HepG2 (cell line): ENCODE data around the gene SMG7. TPM values are rescaled to one million over a fixed set of nuclear protein-coding genes. Genes with fewer than 3 reads are reported as not detected.
A peak's percentile ranks its signal among the peaks of the same experiment; 100 is the strongest.

Experiments
- ATAC-seq: fragments of 200-7000 bp; cut with Tn5 transposase; 3 replicates; pipeline ENCODE4 v1.9.1; 2020; ENCODE audit warnings: mild to moderate bottlenecking, moderate library complexity
- BruUV-seq: library from RNA; stranded (reverse); fragments of 400-500 nt; replicated peaks from 2 replicates; lab custom pipeline; 2021; lab: Mats Ljungman, UMichigan
- CTCF ChIA-PET: fragments of 300-600 bp; formaldehyde crosslinking; extraction: SDS; loops from one replicate; lab custom pipeline; 2021; ENCODE audit warnings: low total read pairs, inconsistent platforms, low intra/inter-chr PET ratio; lab: Yijun Ruan, JAX
- POLR2A ChIA-PET: fragments of 350-600 bp; sonication (Branson Sonifier 250); formaldehyde crosslinking; loops from one replicate; lab custom pipeline; 2020; ENCODE audit warnings: antibody characterized with exemption, inconsistent platforms; lab: Yijun Ruan, JAX
- DNase-seq: peaks from one replicate; pipeline ENCODE4 v3.0.0-alpha.2; 2015; ENCODE audit warnings: low spot score
- FAIRE-seq: peaks from 3 replicates; lab custom pipeline; 2011; peaks lifted over from hg19 to GRCh38; lab: Jason Lieb, UNC
- H2AFZ ChIP-seq: one replicate; pipeline ENCODE4 v1.6.1; 2011; ENCODE audit warnings: low read length, inconsistent platforms
- H3K27ac ChIP-seq: fragments of 300-600 bp; 3 replicates; pipeline ENCODE4 v1.8.0; 2011; ENCODE audit warnings: mixed run types, mild to moderate bottlenecking, mixed read lengths, low read length, inconsistent platforms; ENCODE audit not compliant: insufficient read depth; ENCODE audit errors: extremely low read length
- H3K27me3 ChIP-seq, 2 experiments: fragments of 200-600 bp in 1 of 2; 2 replicates in 1 of 2; 3 replicates in 1 of 2; pipeline versions ENCODE4 v1.6.0 to v1.8.0; 2011; ENCODE audit warnings: low read length in 2 of 2, mild to moderate bottlenecking in 2 of 2, moderate library complexity in 2 of 2, inconsistent platforms in 1 of 2; ENCODE audit not compliant: insufficient read depth in 2 of 2, control insufficient read depth in 1 of 2
- H3K36me3 ChIP-seq, 2 experiments: fragments of 200-600 bp in 1 of 2; replicated peaks in 1 of 2; 2 replicates in 1 of 2; 3 replicates in 1 of 2; pipeline versions ENCODE4 v1.5.1 to v1.8.0; 2011; ENCODE audit warnings: low read length in 2 of 2, inconsistent platforms in 1 of 2; ENCODE audit not compliant: insufficient read depth in 2 of 2, control insufficient read depth in 1 of 2
- H3K4me1 ChIP-seq: 2 replicates; pipeline ENCODE4 v1.5.1; 2012; ENCODE audit warnings: low read length, inconsistent platforms; ENCODE audit not compliant: insufficient read depth
- H3K4me2 ChIP-seq: 2 replicates; pipeline ENCODE4 v1.6.0; 2011; ENCODE audit warnings: low read depth, low read length, inconsistent platforms
- H3K4me3 ChIP-seq, 3 experiments: fragments of 200-600 bp in 1 of 3; sonication (generic), shearing (Covaris generic) in 1 of 3; replicated peaks in 1 of 3; 2 replicates each; pipeline ENCODE4 v1.5.1; 2011 to 2016; ENCODE audit warnings: low read length in 3 of 3, inconsistent platforms in 2 of 3, low read depth in 2 of 3, mild to moderate bottlenecking in 2 of 3, control low read depth in 1 of 3, mixed read lengths in 1 of 3; ENCODE audit not compliant: insufficient read depth in 1 of 3
- H3K79me2 ChIP-seq: one replicate; pipeline ENCODE4 v1.6.1; 2011; ENCODE audit warnings: low read length, inconsistent platforms; ENCODE audit not compliant: insufficient read depth
- H3K9ac ChIP-seq: 2 replicates; pipeline ENCODE4 v1.6.0; 2011; ENCODE audit warnings: mild to moderate bottlenecking, low read depth, low read length, inconsistent platforms; ENCODE audit not compliant: insufficient read depth
- H3K9me3 ChIP-seq: 2 replicates; pipeline ENCODE4 v1.5.1; 2012; ENCODE audit warnings: mild to moderate bottlenecking, low read length
- H4K20me1 ChIP-seq: 2 replicates; pipeline ENCODE4 v1.6.0; 2011; ENCODE audit warnings: inconsistent platforms, mild to moderate bottlenecking, low read length, moderate library complexity; ENCODE audit not compliant: insufficient read depth
- CERS6 ChIP-seq: sonication (generic); formaldehyde crosslinking; IDR thresholded peaks from 2 replicates; pipeline ENCODE4 v1.5.0; 2020; ENCODE audit warnings: missing genetic modification reagents
- PRPF4 ChIP-seq: fragments of 200-400 bp; formaldehyde crosslinking; IDR thresholded peaks from 2 replicates; pipeline ENCODE4 v1.6.1; 2016; ENCODE audit warnings: low read length, low read depth; ENCODE audit not compliant: poor library complexity, severe bottlenecking
- SMC3 ChIP-seq: IDR thresholded peaks from 2 replicates; pipeline ENCODE4 v1.6.1; 2011; ENCODE audit warnings: low read length, improper control_type of control experiment
- YEATS4 ChIP-seq: sonication (generic); formaldehyde crosslinking; IDR thresholded peaks from 2 replicates; pipeline ENCODE4 v1.4.0; 2020; ENCODE audit warnings: missing genetic modification reagents, borderline replicate concordance
- ZBTB34 ChIP-seq: sonication (generic); formaldehyde crosslinking; IDR thresholded peaks from 2 replicates; pipeline ENCODE4 v1.8.0; 2022; ENCODE audit warnings: mild to moderate bottlenecking, missing genetic modification reagents
- ZBTB43 ChIP-seq: sonication (generic); formaldehyde crosslinking; conservative IDR thresholded peaks from 2 replicates; pipeline ENCODE4 v1.4.0; 2020; ENCODE audit warnings: missing genetic modification reagents
- ZNF142 ChIP-seq: sonication (generic); formaldehyde crosslinking; IDR thresholded peaks from 2 replicates; pipeline ENCODE4 v1.4.0; 2020; ENCODE audit warnings: missing genetic modification reagents
- ZNF282 ChIP-seq: fragments of 450-650 bp; IDR thresholded peaks from 2 replicates; pipeline ENCODE4 v1.6.1; 2018; ENCODE audit not compliant: partially characterized antibody
- ZNF597 ChIP-seq: sonication (generic); formaldehyde crosslinking; IDR thresholded peaks from 2 replicates; pipeline ENCODE4 v1.5.0; 2020; ENCODE audit warnings: missing genetic modification reagents
- ZSCAN12 ChIP-seq: sonication (generic); formaldehyde crosslinking; IDR thresholded peaks from 2 replicates; pipeline ENCODE4 v1.9.0; 2021; ENCODE audit warnings: mild to moderate bottlenecking, missing genetic modification reagents
- ZSCAN9 ChIP-seq: IDR thresholded peaks from 2 replicates; pipeline ENCODE4 v1.6.1; 2016; ENCODE audit warnings: borderline replicate concordance
- WGBS: methylation state at CpG from one replicate; pipeline ENCODE4 v1.1.6; 2017; ENCODE audit warnings: low lambda C conversion rate; 5-methylcytosine and 5-hydroxymethylcytosine counted together
- in situ Hi-C: cut with HindIII; loops from 2 replicates; pipeline ENCODE4 v1.10.0; 2017; ENCODE audit warnings: low pct_unique_long_range_greater_than_20kb; ENCODE audit not compliant: extremely low pct_ligation_motif_present
- intact Hi-C: fragments of 100-400 bp; cut with micrococcal nuclease; formaldehyde crosslinking; loops from one replicate; pipeline ENCODE4 v1.10.0; 2022; ENCODE audit not compliant: unreplicated experiment
- polyA plus RNA-seq, 8 experiments: library from polyadenylated mRNA; depleted of rRNA in 3 of 8; stranded (reverse) in 7 of 8; unstranded in 1 of 8; fragments of >200 nt; fragmentation: Illumina TruSeq in 4 of 8; extraction: Trizol in 4 of 8; gene quantifications; 2 replicates each; pipeline versions ENCODE4 v1.2.1 to v1.2.3, GENCODE V29; 2011 to 2016; ENCODE audit warnings: low read depth in 4 of 8, missing spikeins in 1 of 8, mixed read lengths in 1 of 8; ENCODE audit not compliant: insufficient read depth in 1 of 8
- total RNA-seq, 5 experiments: library from RNA; depleted of rRNA; stranded (reverse); fragments of >200 nt; fragmentation: Illumina TruSeq; extraction: Trizol; gene quantifications; 2 replicates each; pipeline ENCODE4 v1.2.3, GENCODE V29; 2016; ENCODE audit warnings: low read depth in 1 of 5

Gene SMG7
- total and polyA plus RNA-seq, 2 of the 13 experiments (the other 11 are each of a cell fraction or from before 2014, with no cell fraction given): 14.9 to 27.9 TPM

GRCh38 chr1:183471743-183472487, 384 bp upstream of the SMG7 start:
- in situ Hi-C loops: loop anchor here (5.0 kb wide), 1 partner anchor 150 kb away; no protein-coding TSS in a partner anchor
- Histone ChIP-seq H3K79me2 (peaks cover 43% of the 10 kb centered on the region), H3K27ac (peak overlapping the region; percentile 100), H3K36me3 (no peaks in the 10 kb centered on the region), H3K4me3 (peak overlapping the region; percentile 80 to 99 (median 87)), H2AFZ (peak overlapping the region; percentile 94), H3K4me1 (peaks cover 53% of the 10 kb centered on the region), H3K27me3 (no peaks in the 10 kb centered on the region; a peak in 1 of 5 replicates), H3K9me3 (no peaks in the 10 kb centered on the region), H3K9ac (peak overlapping the region; percentile 100), H4K20me1 (0 out of 2 replicates have a peak, but pooled peaks cover 6% of the 10 kb centered on the region), H3K4me2 (peak overlapping the region; percentile 87)
- BruUV-seq: no TSS peak
- WGBS: 2% methylated on average over 24 of the region's 42 CpGs
- POLR2A ChIA-PET: interaction anchor here (0.7 kb wide), 1 partner anchor 26 kb away, joined by 3 read pairs; no protein-coding TSS in a partner anchor
- ATAC-seq: peak; percentile 80
- peak; percentile 75 for FAIRE-seq
- DNase-seq: peak; percentile 96
- CTCF ChIA-PET: no interaction called here
- intact Hi-C loops: loop anchor here (2.0 to 5.0 kb wide), 2 partner anchors 165 to 579 kb away; partner anchors contain the start of genes ARPC5 and TSEN15
- TF ChIP-seq ZNF597 (no peak), ZNF142 (peak; percentile 13; the same call in 1 of the 2 replicates), ZBTB43 (CRISPR knock-in tag) (no peak; the same call in 1 of the 2 replicates), YEATS4 (CRISPR knock-in tag) (peak; percentile 66), ZNF282 (no peak), CERS6 (CRISPR knock-in tag) (no peak), ZBTB34 (CRISPR knock-in tag) (0 out of 2 replicates have a peak, but pooled peaks have one; percentile 1), ZSCAN9 (CRISPR knock-in tag) (no peak; the same call in 1 of the 2 replicates), SMC3 (no peak; the same call in 1 of the 2 replicates), PRPF4 (no peak), ZSCAN12 (no peak)
